Measurements from ENCODE around the gene OBSL1.

The OBSL1 gene

DNA sequence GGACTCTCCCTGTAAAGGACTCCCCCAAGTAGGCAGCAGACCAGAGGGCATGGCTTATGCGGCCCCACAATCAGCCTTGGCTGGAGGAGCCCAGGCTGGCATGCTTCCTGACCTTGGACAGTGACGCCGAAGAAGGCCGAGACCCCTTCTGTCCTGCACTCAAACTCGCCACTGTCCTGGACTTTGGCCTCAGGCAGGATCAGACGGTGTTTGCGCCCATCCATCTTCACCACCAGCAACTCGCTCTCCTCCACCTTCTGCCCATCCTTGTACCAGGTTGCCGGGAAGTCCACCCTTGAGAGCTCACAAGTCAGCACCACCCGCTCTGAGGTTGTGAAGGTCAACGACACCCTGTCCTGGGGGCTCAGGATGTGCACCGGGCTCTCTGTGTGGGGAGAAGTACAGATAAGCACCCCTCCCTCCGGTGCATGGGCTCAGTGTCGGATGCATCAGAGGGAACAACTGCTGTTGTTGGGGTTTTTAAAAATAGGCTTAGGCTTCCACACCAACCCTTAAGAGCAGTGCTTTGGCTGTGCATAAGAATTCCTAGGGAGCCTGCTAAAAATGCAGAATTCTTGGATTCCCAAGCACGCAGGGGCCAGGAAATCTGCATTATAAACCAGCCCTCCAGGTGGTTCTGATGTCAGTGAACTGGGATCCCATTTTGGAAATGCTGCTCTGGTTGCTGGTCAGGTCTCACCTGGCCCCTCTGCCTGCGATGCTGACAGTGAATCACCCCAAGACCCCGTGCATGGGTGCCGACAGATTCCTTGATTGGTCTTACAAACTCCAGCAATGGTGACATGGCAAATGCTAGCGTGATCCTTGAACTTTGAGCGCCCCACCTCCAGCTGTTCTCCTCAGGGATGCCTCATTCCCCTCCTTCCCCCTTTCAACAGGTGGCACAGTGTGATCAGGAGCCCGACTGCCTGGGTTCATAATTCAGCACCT, 5.9 kb downstream of the OBSL1 start:
- no peak for DNase-seq (ENCODE audit: low spot score)

- no peak for DNase-seq (ENCODE audit: low spot score)
Observed at GRCh38 chr2:219563271-219563928, 7.9 kb downstream of the OBSL1 start.

DNA sequence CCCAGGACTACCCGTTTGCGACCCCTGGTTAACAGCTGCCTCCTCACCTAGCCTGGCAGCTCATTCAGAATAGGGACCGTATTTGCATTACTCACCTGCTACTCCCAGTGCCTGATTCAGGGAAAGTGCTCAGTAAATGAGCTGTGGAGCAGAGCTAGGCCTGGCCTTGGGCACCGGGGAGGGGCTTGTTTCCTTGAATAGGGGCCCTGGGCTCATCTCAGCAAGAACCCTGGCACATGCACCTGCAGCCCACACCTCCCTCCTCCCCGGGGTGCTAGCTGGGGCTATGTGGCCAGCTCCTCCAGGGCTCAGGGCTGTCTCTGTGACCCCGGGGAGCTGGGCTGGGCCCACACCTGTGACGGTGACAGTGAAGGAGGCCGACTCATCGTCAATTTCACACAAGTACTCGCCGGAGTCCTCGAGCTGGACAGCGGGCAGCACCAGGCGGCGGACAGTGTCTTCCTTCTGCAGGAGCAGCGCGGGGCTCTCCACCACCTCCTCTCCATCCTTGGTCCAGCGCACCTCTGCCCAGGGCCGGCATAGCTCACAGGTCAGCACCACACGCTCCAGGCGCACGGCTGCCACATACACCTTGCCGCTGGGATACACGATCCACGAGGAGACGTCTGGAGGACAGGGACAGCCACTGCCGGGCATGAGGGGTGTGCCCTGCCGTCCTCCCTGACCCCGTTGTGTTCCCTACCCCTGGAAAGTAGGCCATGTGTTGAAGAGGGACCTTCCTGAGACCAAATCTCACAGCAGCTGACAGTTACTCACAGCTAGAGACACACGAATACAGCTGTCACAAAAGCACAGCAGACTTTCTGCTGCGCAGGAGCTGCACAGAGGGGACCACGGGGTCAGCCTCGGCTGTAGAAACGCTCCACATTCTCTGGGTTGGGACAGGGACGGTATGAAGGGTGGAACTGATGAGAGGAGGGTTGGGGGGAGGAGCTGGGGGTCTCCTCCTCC, 9.0 kb downstream of the OBSL1 start:
- no peak for DNase-seq (ENCODE audit: low spot score)

GRCh38 chr2:219561179-219562048, 9.9 kb downstream of the OBSL1 start:
- no peak for DNase-seq (ENCODE audit: low spot score)

GRCh38 chr2:219560893-219561178, 10.5 kb downstream of the OBSL1 start:
- no peak for DNase-seq (ENCODE audit: low spot score)

DNA sequence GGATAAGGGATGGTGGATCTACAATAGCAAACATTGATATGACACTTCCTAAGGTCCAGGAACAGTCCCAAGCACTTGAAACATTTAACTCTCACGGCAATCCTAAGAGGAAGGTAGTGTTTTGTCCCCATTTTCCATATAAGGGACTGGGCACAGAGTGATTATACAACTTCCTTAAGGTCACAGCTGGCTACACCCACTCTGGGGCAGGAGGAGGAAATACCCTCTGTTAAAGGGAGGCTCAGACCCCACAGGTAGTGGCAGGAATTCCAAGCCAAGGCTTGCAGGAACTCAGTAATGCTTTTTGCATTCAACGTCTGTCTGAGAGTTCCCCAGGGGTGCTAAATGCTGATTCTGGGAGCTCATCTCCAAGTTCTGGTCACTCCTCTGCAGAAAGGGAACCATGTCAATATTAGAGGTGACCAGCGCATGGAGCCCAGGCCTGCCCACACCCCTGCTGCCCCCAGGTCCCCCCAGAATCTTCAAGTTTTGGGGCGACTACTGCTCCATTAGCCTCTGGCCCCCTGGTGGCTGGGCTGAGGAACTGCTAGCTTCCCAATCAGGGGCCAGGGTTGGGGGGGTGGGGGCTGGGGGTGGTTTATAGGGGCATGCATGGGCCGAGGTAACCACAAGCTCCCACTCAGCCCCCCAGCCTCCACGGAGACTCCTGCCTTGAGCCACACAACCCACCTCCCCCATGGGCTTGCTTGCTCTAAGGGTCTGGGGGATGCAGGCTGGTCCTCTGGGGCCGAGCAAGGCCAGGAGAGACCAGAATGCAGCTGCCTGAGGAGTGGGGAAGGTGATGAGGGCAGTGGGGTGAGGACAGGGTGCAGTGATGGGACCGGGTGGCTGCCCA, 11.1 kb downstream of the OBSL1 start:
- no peak for DNase-seq (ENCODE audit: low spot score)

DNA sequence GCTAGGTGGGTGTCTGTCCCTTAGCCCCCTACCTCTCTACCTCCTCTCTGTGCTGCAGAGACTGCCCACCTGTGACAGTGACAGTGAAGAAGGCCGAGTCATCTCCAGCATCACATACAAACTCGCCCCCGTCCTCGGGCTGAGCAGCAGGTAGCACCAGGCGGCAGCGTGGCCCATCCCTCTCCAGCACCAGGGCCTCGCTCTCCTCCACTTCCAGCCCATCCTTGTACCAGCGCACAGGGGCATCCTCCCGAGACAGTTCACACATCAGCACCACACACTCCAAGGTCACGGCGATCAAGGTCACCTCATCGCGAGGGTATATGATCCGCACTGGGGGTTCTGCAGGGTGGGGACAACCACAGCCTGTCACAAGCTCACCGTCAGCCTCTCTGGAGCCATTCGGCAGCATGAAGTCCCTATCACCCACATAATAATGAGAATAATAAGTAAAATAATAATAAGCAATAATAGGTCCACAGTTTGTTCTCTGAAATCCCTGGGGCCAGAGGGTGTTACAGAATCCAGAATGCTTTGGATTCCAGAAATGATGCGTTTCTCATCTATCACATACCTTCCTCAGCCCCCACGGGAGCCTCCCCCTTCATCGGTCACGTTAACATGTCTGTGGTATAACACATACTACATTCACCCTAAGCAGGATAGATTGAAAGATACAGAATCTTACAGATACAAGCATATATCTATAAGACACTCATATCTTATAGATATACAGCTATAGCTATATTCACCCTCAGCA, 12.0 kb downstream of the OBSL1 start:
- DNase-seq (ENCODE audit: low spot score), result no peak

GRCh38 chr2:219557791-219558785, 13.3 kb downstream of the OBSL1 start:
- no peak for DNase-seq (ENCODE audit: low spot score)

DNA sequence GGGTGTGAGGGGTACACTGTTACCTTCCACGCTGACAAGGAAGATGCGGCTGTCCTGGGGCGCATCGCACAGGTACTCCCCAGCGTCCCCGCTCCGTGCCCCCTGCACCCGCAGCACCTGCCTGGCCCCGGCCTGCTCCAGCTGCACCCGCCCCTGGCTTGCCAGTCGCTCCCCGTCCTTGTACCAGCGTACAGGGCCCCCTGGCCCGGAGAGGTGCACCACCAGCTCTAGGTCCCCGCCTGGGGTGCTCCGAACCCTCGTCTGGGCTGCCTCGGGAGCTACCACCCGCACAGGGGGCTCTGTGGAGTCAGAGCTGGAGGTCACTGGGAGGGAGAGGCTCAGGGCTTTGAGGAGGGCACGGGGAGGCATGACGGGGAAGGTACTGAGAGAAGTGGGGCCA, 14.0 kb downstream of the OBSL1 start:
- DNase-seq (ENCODE audit: low spot score), result no peak

- DNase-seq (ENCODE audit: low spot score), result no peak
Observed at GRCh38 chr2:219556413-219556812, 14.9 kb downstream of the OBSL1 start.

- DNase-seq (ENCODE audit: low spot score), result no peak
Observed at GRCh38 chr2:219555956-219556355, 15.4 kb downstream of the OBSL1 start.

GRCh38 chr2:219554350-219554749, 17.0 kb downstream of the OBSL1 start:
- DNase-seq (ENCODE audit: low spot score), result no peak

DNA sequence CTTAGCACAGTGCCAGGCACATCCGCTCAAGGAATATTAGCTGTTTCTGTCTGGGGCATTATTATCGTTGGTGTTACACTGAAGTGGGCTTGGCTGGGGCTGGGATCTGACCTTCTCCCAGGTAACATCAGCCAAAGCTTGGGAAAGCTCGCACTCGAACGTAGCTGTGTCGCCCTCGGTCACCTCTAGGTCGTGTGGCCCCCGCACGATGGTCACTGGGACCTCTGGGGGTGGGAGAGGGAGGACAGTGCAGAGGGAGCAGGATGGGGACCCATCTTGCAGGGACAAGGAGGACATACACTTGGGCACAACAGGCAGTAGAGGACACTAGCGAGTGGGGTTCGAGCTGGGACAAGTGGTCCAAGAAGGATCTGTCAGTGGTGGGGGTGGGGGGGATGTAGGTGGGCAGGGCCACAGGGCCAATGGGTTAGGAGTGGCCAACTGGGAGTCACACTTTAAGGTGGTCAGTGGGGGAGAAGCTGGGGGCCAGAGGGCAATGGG, 17.8 kb downstream of the OBSL1 start:
- DNase-seq (ENCODE audit: low spot score), result no peak

GRCh38 chr2:219553168-219553417, 18.2 kb downstream of the OBSL1 start:
- no peak for DNase-seq (ENCODE audit: low spot score)

- DNase-seq (ENCODE audit: low spot score), result peak; percentile 63
Observed at GRCh38 chr2:219552382-219553167, 18.8 kb downstream of the OBSL1 start.

GRCh38 chr2:219551441-219552381, 19.6 kb downstream of the OBSL1 start:
- no peak for DNase-seq (ENCODE audit: low spot score)

GRCh38 chr2:219549619-219550018, 21.7 kb downstream of the OBSL1 start:
- DNase-seq (ENCODE audit: low spot score), result no peak
